Measurements from ENCODE around the gene IFNLR1.

IFNLR1 gene

GRCh38 chr1:24147194-24147593 is 39.9 kb downstream of the IFNLR1 start:
- DNase-seq: no peak

DNA sequence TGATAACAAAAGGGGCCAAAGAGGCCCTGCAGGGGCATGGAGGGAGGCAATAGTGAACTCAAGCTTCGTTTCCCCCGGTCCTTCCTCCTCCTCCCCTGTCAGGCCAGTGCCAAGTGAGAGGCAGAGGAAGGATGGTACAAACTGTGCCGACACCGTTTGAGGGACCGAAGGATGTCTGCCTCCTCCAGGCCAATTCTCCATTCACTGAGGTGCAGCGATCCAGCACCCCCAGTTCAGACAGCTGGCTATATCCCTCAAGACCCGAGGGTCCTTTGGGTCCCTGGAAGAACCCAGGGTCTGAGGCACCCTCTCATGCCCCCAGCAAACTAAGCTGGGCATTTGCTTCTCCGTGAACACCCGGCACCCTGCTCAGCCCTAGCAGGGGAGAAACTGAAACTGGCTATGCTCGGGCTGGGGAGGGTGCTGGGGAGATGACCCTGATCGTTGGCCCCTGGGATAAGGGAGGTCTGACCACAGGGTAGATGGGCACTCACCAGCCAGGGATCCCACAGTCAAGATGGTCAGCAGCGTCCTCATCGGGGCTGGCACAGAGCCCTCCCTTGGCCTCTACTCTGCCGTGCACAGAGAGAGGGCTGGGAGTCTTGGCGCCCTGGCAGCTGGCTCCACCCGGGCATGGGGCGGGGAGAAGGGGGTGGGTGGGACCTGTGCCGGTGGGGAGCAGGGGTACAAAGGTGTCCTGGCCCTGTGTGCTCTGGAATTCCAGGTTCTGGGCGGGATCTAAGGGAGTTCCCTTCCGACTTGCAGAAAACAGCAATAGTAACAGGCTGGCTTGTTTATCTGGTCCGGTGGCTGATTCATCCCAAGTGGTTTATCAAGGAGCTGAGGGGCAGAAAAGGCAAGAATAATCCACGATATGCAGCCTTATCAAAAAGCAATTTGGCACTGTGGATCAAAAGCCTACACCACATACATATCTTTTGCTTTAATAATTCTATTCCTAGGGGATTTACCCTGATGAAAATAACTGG is 44.2 kb downstream of the IFNLR1 start, which contains the start of gene IL22RA1:
TSS of gene IL22RA1 (minus strand) at position 595 of the 989 bp plus-strand sequence. CDS start at position 537, 58 bp downstream.
- no peak for DNase-seq

DNA sequence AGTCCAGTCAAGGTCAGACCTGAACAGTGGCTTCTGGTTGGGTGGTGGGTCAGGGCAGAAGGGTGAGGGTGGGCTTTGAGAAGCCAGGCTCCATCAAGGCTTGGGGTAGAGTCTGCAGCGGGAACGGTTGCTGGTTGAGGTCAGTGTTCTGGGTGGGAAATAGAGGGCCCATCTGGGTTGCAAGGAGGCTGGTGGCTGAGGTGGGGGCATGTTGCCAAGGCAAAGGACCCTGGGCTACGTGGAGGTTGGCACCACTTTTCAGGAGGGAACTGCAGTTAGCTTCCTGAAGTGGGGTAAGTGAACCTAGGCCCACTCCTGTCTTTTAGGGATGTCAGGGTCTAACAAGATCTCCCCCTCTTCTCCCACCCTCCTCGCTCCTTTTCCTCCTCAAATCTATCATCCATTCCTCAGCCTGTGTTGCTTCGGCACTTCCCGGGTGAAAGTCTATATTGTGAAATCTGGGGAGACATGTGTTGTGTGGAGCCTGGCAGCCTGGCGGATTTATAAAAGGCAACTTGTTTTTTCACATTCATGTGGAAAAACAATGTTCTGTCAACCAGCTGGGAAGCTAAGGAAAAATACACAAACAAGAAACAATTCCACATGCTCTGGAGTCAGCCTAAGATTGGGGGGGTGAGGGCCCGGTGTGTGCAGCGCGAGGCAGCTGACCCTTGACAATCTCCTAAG is 45.6 kb downstream of the IFNLR1 start:
- DNase-seq: no peak

DNA sequence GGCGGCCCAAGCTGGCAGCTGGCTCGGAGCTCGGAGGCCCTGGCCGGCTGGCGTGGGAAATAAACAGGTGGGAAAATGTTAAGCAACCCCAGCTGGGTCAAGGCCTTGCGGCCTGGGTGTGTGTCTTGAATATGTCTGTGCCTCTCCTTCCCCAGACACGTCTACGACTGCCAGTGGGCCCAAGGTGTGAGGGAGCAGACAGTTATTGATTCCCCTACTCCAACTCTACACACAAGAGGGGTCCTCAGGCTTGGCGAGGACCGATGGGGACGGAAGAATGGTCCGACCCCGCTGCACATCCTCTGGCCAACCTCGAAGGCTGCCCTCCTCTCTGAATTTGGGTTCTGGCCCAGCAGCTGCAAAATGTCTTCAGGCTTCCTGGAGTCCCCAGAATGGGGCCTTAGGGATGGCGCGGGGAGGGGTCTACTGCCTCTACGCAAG is 46.3 kb downstream of the IFNLR1 start:
- no peak for DNase-seq

DNA sequence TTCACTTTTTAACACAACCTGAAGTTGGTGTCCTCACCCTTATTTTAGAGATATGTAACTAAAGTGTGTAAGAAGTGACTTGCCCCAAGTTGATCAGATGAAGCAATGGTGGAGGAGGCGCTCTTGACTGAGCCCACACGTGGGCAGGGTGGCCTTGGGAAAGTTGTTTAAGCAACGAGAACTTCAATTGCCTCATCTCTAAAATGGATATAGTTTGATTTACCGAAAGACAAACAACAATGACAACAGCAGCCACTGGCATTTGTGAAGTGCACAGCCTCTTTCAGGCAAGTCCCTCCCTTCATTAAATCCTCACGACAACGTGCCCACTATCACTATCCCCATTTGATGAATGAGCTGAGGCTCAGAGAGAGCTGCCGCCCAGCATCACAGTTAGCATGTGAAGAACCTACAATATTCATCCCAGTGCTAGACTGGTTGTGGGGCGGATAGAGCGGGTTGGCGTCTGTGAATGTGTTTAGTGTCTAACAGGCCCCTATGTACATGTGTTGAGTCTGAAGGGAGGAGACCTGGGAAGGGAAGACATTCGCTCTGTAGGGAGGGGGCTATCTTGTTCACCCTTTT is 47.2 kb downstream of the IFNLR1 start:
- no peak for DNase-seq

GRCh38 chr1:24139222-24139489 is 47.9 kb downstream of the IFNLR1 start:
- no peak for DNase-seq

GRCh38 chr1:24138476-24139221 is 48.4 kb downstream of the IFNLR1 start:
- no peak for DNase-seq

DNA sequence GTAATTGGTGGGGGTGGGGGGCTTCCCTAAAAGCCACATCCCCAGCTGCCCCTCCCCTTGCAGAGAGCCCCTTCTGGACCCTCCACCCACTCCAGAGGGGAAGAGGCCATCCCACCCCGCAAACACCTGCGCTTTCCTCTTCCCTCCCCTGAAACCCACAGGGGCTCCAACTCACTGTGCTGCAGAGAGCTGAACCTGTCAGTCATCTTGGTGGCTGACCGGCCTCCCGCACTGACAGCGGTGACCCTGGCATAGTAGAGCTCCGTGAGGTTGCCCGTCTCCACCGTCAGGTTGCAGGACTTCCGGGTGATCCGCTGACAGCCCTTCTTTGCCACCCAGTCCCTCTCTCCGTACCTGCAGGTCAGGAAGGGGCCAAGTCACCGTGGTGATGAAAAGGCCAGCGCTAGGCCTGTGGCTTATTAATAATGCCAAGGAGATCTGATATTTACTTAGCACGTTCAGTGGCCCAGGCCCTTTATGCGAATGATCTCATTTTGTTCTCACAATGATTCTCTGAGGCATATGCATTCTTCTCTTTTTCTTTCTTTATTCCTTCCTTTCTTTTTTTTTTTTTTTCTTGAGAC is 50.0 kb downstream of the IFNLR1 start:
- no peak for DNase-seq

DNA sequence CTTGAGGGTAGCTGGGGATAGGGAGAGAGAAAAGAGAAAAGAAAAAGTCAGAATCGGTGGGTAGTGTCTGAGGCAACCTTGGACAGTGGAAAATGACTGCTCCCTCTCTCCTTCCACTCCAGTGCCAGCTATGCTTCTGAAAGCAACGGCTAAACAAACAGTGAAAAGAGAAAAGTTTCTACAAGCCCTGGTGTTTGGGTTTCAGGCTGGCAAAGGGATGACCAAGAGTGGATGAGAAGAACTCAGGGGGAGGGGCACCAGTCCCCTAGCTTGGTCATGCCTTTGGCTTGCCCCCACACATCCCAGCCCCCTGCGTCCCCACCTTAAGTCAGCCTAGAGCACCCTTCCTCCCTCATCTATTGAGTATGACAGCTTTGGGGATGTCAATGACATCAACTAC is 52.7 kb downstream of the IFNLR1 start:
- no peak for DNase-seq

DNA sequence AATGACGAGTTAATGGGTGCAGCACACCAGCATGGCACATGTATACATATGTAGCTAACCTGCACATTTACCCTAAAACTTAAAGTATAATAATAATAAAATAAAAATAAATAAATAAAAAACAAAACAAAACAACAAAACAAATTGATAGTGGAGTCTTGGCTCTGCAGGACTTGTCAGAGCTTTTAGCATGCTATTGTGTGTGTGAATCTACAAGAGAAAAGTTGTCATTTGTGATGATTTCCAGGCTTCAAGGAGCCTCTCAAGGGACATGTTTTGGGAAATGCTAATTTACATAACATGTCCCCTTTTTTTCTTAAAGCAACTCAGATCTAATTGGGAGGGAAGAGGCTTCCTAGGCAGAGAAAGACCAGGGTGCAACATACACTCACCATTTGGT is 53.3 kb downstream of the IFNLR1 start:
- no peak for DNase-seq

- DNase-seq: no peak
Measured at GRCh38 chr1:24130385-24130784, 56.7 kb downstream of the IFNLR1 start.

- DNase-seq: no peak
Measured at GRCh38 chr1:24127801-24128363, 59.2 kb downstream of the IFNLR1 start.

GRCh38 chr1:24127134-24127800 is 59.8 kb downstream of the IFNLR1 start:
- no peak for DNase-seq

- no peak for DNase-seq
Measured at GRCh38 chr1:24126672-24127023, 60.4 kb downstream of the IFNLR1 start.

GRCh38 chr1:24126018-24126671 is 60.9 kb downstream of the IFNLR1 start:
- DNase-seq: no peak

DNA sequence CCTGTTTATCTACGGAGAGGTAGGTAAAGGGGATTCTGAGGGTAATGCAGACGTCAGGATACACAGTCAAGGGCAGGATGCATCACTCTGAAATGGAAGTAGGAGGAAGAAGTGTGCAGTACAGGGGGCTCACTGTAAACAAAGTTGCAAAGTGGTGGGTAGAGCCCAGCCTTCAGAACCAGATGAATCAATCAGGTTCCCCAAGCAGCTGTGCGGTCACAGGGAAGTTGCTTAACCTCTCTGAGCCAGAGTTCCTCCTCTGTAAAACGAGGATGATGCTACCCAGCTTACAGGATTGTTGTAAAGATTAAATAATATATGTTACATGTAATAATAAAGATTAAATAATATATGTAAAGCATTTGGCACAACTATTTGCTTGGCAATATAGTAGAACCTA is 61.6 kb downstream of the IFNLR1 start:
- DNase-seq: no peak

- no peak for DNase-seq
Measured at GRCh38 chr1:24124980-24125379, 62.1 kb downstream of the IFNLR1 start.

DNA sequence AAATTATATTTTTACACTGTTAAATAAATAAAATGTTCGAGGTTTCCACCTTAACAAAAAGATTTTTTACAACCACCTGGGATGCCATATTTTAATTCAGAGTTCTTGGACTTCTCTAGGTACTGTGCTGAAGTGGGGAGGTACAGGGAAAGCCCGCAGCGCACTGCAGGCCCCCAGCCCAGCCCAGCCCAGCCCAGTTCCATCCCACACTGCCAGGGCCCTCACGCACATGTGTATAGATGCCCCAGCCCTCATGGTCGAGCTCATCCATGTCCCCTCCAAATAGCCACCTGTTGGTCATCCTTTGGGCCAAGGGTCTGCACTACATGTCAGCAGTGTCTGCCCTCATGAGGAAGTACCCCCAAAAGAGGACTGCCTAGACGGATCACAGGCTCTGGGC is 63.5 kb downstream of the IFNLR1 start:
- DNase-seq: no peak

DNA sequence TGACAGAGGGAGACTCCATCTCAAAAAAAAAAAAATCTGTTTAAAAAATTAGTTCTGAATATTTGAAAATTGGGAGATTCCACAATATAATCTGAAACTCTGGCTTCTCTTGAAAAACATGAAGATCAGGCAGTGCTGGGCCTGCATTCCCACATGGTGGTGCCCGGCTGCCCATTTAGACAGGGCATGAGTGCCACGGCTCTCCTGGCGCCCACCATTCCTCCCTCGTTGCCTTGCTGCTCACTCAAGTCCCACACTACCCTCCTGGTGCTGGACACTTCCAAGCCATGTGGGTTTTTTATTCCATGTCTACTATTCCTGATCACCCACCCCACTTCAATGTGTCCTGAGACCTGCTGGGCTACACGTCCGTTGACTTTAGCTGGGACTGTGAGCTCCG is 64.3 kb downstream of the IFNLR1 start:
- DNase-seq: no peak

DNA sequence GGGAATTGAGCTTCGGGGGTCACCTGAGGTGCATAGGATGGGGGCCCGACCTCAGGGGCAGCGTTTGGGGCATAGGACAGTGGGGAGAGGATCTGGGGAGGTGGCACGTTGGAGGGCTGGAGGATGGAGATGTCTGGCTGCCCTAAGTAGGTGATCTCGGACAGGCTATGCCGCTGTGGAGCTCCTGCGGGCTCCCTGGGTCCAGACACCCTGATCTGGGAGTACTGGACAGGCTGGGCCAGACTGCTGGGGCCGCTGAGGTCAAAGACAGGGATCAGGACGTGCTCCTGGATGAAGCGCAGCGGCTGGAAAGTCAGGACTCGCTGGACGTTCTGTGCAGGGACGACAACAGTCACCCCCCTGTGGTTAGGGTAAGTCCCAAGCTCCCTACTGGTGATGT is 65.7 kb downstream of the IFNLR1 start:
- DNase-seq: no peak

GRCh38 chr1:24120965-24121364 is 66.1 kb downstream of the IFNLR1 start:
- no peak for DNase-seq

Data from stimulated activated CD4-positive, alpha-beta T cell treated with anti-CD3 and anti-CD28 coated beads, Interleukin-4, amount 100 ng/mL, for 24 hours (primary cell).